Mesendoderm (in vitro differentiated cells): ENCODE measurements around the gene SHFL.

ENCODE experiments used
- DNase-seq: peaks from one replicate; pipeline ENCODE4 v3.0.0; 2013
- H2AK5ac ChIP-seq: 2 replicates; pipeline ENCODE4 v1.6.1; 2013; ENCODE audit warnings: low read length, inconsistent platforms
- H2BK120ac ChIP-seq: 2 replicates; pipeline ENCODE4 v1.6.1; 2013; ENCODE audit warnings: low read depth, mild to moderate bottlenecking, low read length, moderate library complexity, mixed read lengths
- H2BK15ac ChIP-seq: replicated peaks from 2 replicates; pipeline ENCODE4 v1.6.1; 2013; ENCODE audit warnings: low read depth, mild to moderate bottlenecking, moderate library complexity
- H2BK5ac ChIP-seq: 2 replicates; pipeline ENCODE4 v1.6.1; 2013; ENCODE audit warnings: low read length, inconsistent platforms
- H3K18ac ChIP-seq: 2 replicates; pipeline ENCODE4 v1.6.1; 2013; ENCODE audit warnings: mild to moderate bottlenecking, low read length, mixed read lengths
- H3K23ac ChIP-seq: one replicate; pipeline ENCODE4 v1.6.1; 2013; ENCODE audit warnings: low read length
- H3K27ac ChIP-seq: 2 replicates; pipeline ENCODE4 v1.5.1; 2013; ENCODE audit warnings: low read depth, mild to moderate bottlenecking, inconsistent platforms, low read length, moderate library complexity
- H3K27me3 ChIP-seq: 2 replicates; pipeline ENCODE4 v1.6.1; 2013; ENCODE audit warnings: low read length, control low read depth, mild to moderate bottlenecking, inconsistent platforms; ENCODE audit not compliant: insufficient read depth, poor library complexity
- H3K36me3 ChIP-seq: 2 replicates; pipeline ENCODE4 v1.6.1; 2013; ENCODE audit warnings: low read length, inconsistent platforms; ENCODE audit not compliant: control insufficient read depth, insufficient read depth
- H3K4ac ChIP-seq: one replicate; pipeline ENCODE4 v1.6.1; 2013; ENCODE audit warnings: low read depth, mild to moderate bottlenecking, low read length, moderate library complexity
- H3K4me1 ChIP-seq: 2 replicates; pipeline ENCODE4 v1.6.1; 2013; ENCODE audit warnings: low read depth, low read length, inconsistent platforms; ENCODE audit not compliant: control insufficient read depth
- H3K4me2 ChIP-seq: 2 replicates; pipeline ENCODE4 v1.6.1; 2013; ENCODE audit warnings: low read length
- H3K4me3 ChIP-seq: 2 replicates; pipeline ENCODE4 v1.5.1; 2013; ENCODE audit warnings: mild to moderate bottlenecking, low read length
- H3K56ac ChIP-seq: one replicate; pipeline ENCODE4 v1.6.1; 2013; ENCODE audit warnings: low read length
- H3K79me1 ChIP-seq: 2 replicates; pipeline ENCODE4 v1.6.1; 2013; ENCODE audit warnings: low read length, inconsistent platforms
- H3K79me2 ChIP-seq: 2 replicates; pipeline ENCODE4 v1.6.1; 2013; ENCODE audit warnings: mild to moderate bottlenecking, low read length; ENCODE audit not compliant: control insufficient read depth, insufficient read depth
- H3K9ac ChIP-seq: 2 replicates; pipeline ENCODE4 v1.6.1; 2013; ENCODE audit warnings: low read length, inconsistent platforms
- H4K5ac ChIP-seq: one replicate; pipeline ENCODE4 v1.6.1; 2013; ENCODE audit warnings: low read length
- H4K8ac ChIP-seq: one replicate; pipeline ENCODE4 v1.6.1; 2013; ENCODE audit warnings: low read depth, mild to moderate bottlenecking, control low read depth, low read length, moderate library complexity
- WGBS: extraction: QIAGEN DNeasy Blood & Tissue Kit; methylation state at CpG from one replicate; pipeline ENCODE4 v1.1.7; 2013; ENCODE audit warnings: low lambda C conversion rate, missing lambda C conversion rate; ENCODE audit not compliant: insufficient coverage; ENCODE audit errors: extremely low coverage; 5-methylcytosine and 5-hydroxymethylcytosine counted together

Gene SHFL

DNA sequence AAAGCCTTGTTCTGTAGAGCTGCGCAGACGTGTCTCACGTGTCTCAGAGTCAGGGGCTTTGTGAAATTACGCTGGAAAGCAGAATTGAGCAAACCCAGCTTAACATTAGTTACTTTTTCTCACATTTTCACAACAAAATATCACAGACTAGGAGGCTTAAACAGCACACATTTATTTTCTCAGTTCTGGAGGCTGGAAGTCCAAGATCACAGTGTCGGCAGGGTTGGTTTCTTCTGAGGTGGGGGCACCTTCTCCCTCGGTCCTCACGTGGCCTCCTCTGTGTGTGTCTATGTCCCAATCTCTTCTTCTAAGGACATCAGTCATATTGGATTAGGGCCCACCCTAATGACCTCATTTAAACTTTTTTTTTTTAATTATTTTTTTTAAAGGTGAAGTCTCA, 38.3 kb downstream of the SHFL start:
- Histone ChIP-seq H2BK15ac (no peak overlapping the region), H3K79me1 (peaks cover under 1% of the 10 kb centered on the region), H4K5ac (no peak overlapping the region), H3K4me3 (no peak overlapping the region), H3K56ac (no peak overlapping the region), H2AK5ac (no peak overlapping the region), H3K4ac (no peak overlapping the region), H3K18ac (no peak overlapping the region), H3K79me2 (peaks cover 2% of the 10 kb centered on the region), H3K9ac (no peak overlapping the region), H3K23ac (no peak overlapping the region), H2BK120ac (no peak overlapping the region), H2BK5ac (no peak overlapping the region), H4K8ac (no peak overlapping the region), H3K27ac (no peak overlapping the region), H3K4me1 (no peaks in the 10 kb centered on the region), H3K4me2 (no peak overlapping the region), H3K36me3 (no peaks in the 10 kb centered on the region), H3K27me3 (no peaks in the 10 kb centered on the region)
- DNase-seq, result no peak
- WGBS, result no CpG with 5 or more reads among the region's 7 CpGs

DNA sequence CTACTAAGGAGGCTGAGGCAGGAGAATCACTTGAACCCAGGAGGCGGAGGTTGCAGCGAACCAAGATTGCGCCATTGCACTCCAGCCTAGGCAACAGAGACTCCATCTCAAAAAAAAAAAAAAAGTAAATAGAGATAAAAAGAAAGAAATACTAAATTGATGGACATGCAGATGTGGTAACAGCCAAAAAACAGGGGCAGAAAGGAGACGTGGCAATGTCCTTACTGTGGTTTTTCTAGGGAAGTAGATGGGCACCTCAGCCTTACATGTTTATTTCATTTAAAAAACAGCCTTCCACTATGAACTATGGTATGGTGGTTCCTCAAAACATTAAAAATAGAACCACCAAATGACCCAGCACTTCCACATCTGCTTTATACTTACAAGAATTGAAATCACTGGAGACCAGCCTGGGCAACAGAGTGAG, 40.1 kb downstream of the SHFL start:
- no peak overlapping the region for H2BK120ac ChIP-seq
- H3K23ac ChIP-seq, result no peak overlapping the region
- no peak overlapping the region for H2BK15ac ChIP-seq
- H3K56ac ChIP-seq, result no peak overlapping the region
- H3K4ac ChIP-seq, result no peak overlapping the region
- no peak overlapping the region for H3K4me2 ChIP-seq
- H3K4me1 ChIP-seq, result no peaks in the 10 kb centered on the region
- no peaks in the 10 kb centered on the region for H3K79me1 ChIP-seq
- no peak for DNase-seq
- H3K79me2 ChIP-seq, result no peaks in the 10 kb centered on the region
- H2BK5ac ChIP-seq, result no peak overlapping the region
- peaks cover 1% of the 10 kb centered on the region for H3K36me3 ChIP-seq
- WGBS, result no CpG with 5 or more reads among the region's 4 CpGs
- H4K5ac ChIP-seq, result no peak overlapping the region
- no peak overlapping the region for H3K27ac ChIP-seq
- H4K8ac ChIP-seq, result no peak overlapping the region
- H3K18ac ChIP-seq, result no peak overlapping the region
- H3K9ac ChIP-seq, result no peak overlapping the region
- H3K4me3 ChIP-seq, result no peak overlapping the region
- no peak overlapping the region for H2AK5ac ChIP-seq
- H3K27me3 ChIP-seq, result no peaks in the 10 kb centered on the region

DNA sequence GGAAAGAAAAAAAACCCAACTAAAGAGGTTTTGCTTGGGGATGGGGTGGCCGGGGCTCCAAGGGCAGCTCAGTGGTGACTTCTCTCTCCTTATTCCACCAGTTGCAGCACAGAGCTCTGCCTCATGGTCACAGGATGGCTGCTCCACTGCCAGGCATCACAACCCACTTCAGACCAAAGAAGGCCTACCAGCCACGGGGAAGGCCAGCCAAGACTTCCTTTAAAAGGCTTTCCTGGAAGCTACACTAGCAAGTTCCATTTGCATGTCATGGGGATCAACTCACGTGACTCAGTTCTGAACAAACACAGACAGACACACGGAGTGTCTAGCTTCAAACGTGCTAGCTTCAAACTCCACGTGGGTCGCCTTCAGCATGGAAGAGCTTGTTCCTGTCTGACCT, 46.8 kb downstream of the SHFL start:
- H3K79me1 ChIP-seq, result no peaks in the 10 kb centered on the region

DNA sequence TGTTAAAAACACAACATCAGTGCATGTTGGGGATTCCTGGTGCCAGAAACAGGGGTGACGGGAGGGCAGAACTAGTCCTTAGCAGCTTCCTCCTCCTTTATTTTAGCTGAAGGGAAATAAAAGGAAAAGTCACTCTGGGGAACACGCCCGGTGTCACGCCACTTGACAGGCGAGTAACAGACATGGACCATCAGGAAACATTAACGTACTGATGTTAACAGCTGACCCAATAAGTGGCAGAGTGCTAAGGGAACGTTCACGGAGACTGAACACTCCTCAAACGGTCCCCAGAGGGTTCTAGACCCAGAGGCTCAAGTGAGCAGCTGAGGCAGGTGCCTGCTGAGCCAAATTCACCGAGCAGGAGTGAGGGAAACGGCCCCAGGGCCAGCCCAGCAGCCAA, 47.5 kb downstream of the SHFL start:
- no peak overlapping the region for H4K8ac ChIP-seq
- H3K23ac ChIP-seq, result no peak overlapping the region
- WGBS, result no CpG with 5 or more reads among the region's 11 CpGs
- DNase-seq, result no peak
- H2BK15ac ChIP-seq, result no peak overlapping the region
- H3K56ac ChIP-seq, result no peak overlapping the region
- no peaks in the 10 kb centered on the region for H3K79me1 ChIP-seq
- no peak overlapping the region for H3K9ac ChIP-seq
- no peak overlapping the region for H3K18ac ChIP-seq
- H4K5ac ChIP-seq, result no peak overlapping the region
- H2AK5ac ChIP-seq, result no peak overlapping the region
- H2BK5ac ChIP-seq, result no peak overlapping the region
- no peak overlapping the region for H3K4ac ChIP-seq
- no peak overlapping the region for H2BK120ac ChIP-seq
- no peaks in the 10 kb centered on the region for H3K4me1 ChIP-seq
- H3K36me3 ChIP-seq, result peaks cover 36% of the 10 kb centered on the region
- H3K79me2 ChIP-seq, result no peaks in the 10 kb centered on the region
- no peaks in the 10 kb centered on the region for H3K27me3 ChIP-seq
- no peak overlapping the region for H3K27ac ChIP-seq
- no peak overlapping the region for H3K4me3 ChIP-seq
- H3K4me2 ChIP-seq, result no peak overlapping the region

More for the DNA sequence above, 46.8 kb downstream of the SHFL start:
- DNase-seq, result no peak
- peaks cover 29% of the 10 kb centered on the region for H3K36me3 ChIP-seq
- H3K79me2 ChIP-seq, result no peaks in the 10 kb centered on the region
- H3K23ac ChIP-seq, result no peak overlapping the region
- H3K18ac ChIP-seq, result no peak overlapping the region
- no CpG with 5 or more reads among the region's 7 CpGs for WGBS
- H3K4me1 ChIP-seq, result no peaks in the 10 kb centered on the region
- H3K27me3 ChIP-seq, result no peaks in the 10 kb centered on the region
- no peak overlapping the region for H2BK5ac ChIP-seq
- H4K8ac ChIP-seq, result no peak overlapping the region
- H4K5ac ChIP-seq, result no peak overlapping the region
- H2AK5ac ChIP-seq, result no peak overlapping the region
- no peak overlapping the region for H3K4me3 ChIP-seq
- H3K4ac ChIP-seq, result no peak overlapping the region
- no peak overlapping the region for H3K56ac ChIP-seq
- H3K4me2 ChIP-seq, result no peak overlapping the region
- H3K27ac ChIP-seq, result no peak overlapping the region
- no peak overlapping the region for H2BK120ac ChIP-seq
- no peak overlapping the region for H2BK15ac ChIP-seq
- H3K9ac ChIP-seq, result no peak overlapping the region

DNA sequence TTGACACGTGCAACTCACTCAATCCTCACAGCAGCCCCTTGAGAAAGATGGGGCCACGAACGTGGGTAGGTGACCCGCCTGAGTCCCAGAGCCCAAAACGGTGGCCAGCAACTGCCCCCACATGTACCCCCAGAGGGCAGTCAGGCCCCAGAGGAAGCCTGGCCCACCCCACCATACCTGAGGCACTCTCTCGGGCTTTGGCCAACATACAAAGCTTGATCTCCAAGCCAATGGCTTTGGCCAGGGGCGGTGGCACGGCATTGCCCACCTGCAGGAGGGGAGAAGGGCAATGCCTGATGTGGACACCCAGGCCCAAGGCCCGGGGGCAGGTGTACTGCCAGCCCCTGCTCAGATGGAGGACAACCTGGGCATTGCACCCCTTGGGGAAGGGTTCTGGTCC, 47.9 kb downstream of the SHFL start:
- Histone ChIP-seq H3K18ac (no peak overlapping the region), H2BK5ac (no peak overlapping the region), H3K79me1 (no peaks in the 10 kb centered on the region), H4K8ac (no peak overlapping the region), H2AK5ac (no peak overlapping the region), H3K79me2 (no peaks in the 10 kb centered on the region), H3K27ac (no peak overlapping the region), H4K5ac (no peak overlapping the region), H3K56ac (no peak overlapping the region), H2BK120ac (no peak overlapping the region), H3K4me3 (no peak overlapping the region), H2BK15ac (no peak overlapping the region), H3K4me1 (no peaks in the 10 kb centered on the region), H3K9ac (no peak overlapping the region), H3K4ac (no peak overlapping the region), H3K23ac (no peak overlapping the region), H3K36me3 (peaks cover 38% of the 10 kb centered on the region), H3K4me2 (no peak overlapping the region), H3K27me3 (no peaks in the 10 kb centered on the region)
- no CpG with 5 or more reads among the region's 9 CpGs for WGBS
- no peak for DNase-seq

DNA sequence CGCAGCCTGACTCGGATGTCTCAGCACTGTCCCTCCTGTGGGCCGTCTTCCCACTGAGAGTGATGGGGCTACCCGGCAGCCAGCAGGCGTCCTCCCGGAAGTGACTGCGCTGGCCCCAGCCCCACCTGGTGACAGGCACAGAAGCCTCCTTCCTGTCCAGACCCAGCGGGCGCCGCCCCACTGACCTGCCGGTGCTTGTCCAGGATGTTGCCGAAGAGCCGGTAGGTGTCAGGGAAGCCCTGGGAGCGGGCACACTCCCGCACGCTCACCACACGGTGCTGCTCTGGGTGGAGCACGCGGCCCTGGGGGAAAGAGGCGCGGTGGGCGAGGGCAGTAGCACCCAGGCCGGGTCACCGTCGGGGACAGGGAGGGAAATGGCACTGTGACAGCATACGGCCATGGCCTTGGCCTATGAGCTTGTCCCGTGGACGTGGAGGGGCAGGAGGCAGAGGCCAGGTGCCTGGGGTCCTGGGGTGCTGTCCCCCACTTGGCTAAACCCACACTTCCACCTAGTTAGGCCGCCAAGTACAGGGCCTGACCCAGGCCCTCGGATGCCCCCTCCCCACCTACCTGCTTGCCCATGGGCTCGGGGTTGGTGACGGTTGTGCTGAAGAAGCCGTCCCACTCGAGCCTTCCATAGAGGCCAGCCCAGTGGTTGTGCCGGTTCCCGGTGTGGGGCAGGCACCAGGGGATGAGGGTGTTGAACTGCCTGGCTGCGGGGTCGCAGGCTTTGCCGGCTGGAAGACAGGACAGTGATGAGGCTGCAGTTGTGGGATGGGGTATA, 49.6 kb downstream of the SHFL start:
- Histone ChIP-seq H3K4me2 (no peak overlapping the region), H3K36me3 (peaks cover 38% of the 10 kb centered on the region), H3K4ac (no peak overlapping the region), H2BK120ac (no peak overlapping the region), H3K9ac (no peak overlapping the region), H2AK5ac (no peak overlapping the region), H3K18ac (no peak overlapping the region), H3K27ac (no peak overlapping the region), H3K27me3 (no peaks in the 10 kb centered on the region), H3K56ac (no peak overlapping the region), H3K79me1 (no peaks in the 10 kb centered on the region), H4K5ac (no peak overlapping the region), H4K8ac (no peak overlapping the region), H3K79me2 (no peaks in the 10 kb centered on the region), H3K4me3 (no peak overlapping the region), H3K23ac (no peak overlapping the region), H2BK5ac (no peak overlapping the region), H2BK15ac (no peak overlapping the region), H3K4me1 (no peaks in the 10 kb centered on the region)
- DNase-seq, result no peak
- no CpG with 5 or more reads among the region's 39 CpGs for WGBS
